HuH-7 (cell line): ENCODE data around the gene TMEM132A.

ENCODE experiments used
- DNase-seq: peaks from one replicate; pipeline ENCODE4 v3.0.0; 2011; ENCODE audit warnings: low spot score

TMEM132A gene

GRCh38 chr11:60937144-60937527, 12.9 kb downstream of the TMEM132A start:
- DNase-seq = no peak

GRCh38 chr11:60937811-60938210, 13.6 kb downstream of the TMEM132A start:
- DNase-seq = no peak

- no peak for DNase-seq
Observed at GRCh38 chr11:60938500-60938899, 14.2 kb downstream of the TMEM132A start.

- no peak for DNase-seq
Observed at GRCh38 chr11:60939301-60939700, 15.0 kb downstream of the TMEM132A start.

- no peak for DNase-seq
Observed at GRCh38 chr11:60939855-60940254, 15.6 kb downstream of the TMEM132A start.

GRCh38 chr11:60941371-60942119, 17.3 kb downstream of the TMEM132A start:
- no peak for DNase-seq

GRCh38 chr11:60942219-60942618, 18.0 kb downstream of the TMEM132A start:
- no peak for DNase-seq

- DNase-seq = no peak
Observed at GRCh38 chr11:60942970-60943565, 18.8 kb downstream of the TMEM132A start.

- no peak for DNase-seq
Observed at GRCh38 chr11:60944490-60945294, 20.4 kb downstream of the TMEM132A start.

GRCh38 chr11:60945295-60945667, 21.0 kb downstream of the TMEM132A start:
- no peak for DNase-seq

GRCh38 chr11:60946601-60947264, 22.5 kb downstream of the TMEM132A start:
- no peak for DNase-seq

- no peak for DNase-seq
Observed at GRCh38 chr11:60947700-60948099, 23.4 kb downstream of the TMEM132A start.

- DNase-seq = no peak
Observed at GRCh38 chr11:60948250-60948649, 24.0 kb downstream of the TMEM132A start.

GRCh38 chr11:60950024-60950423, 25.8 kb downstream of the TMEM132A start:
- no peak for DNase-seq

- DNase-seq = no peak
Observed at GRCh38 chr11:60950933-60951605, 26.8 kb downstream of the TMEM132A start.

- no peak for DNase-seq
Observed at GRCh38 chr11:60951606-60951903, 27.3 kb downstream of the TMEM132A start.

- no peak for DNase-seq
Observed at GRCh38 chr11:60951904-60952741, 27.9 kb downstream of the TMEM132A start, which contains the start of gene SLC15A3. Gene SLC15A3 (minus strand): TSS chr11:60952176. CDS start chr11:60951551, 625 bp downstream.

GRCh38 chr11:60952742-60953170, 28.5 kb downstream of the TMEM132A start:
- DNase-seq = no peak

GRCh38 chr11:60953781-60954180, 29.5 kb downstream of the TMEM132A start:
- no peak for DNase-seq

GRCh38 chr11:60954421-60954820, 30.2 kb downstream of the TMEM132A start:
- no peak for DNase-seq

- DNase-seq = no peak
Observed at GRCh38 chr11:60955571-60955970, 31.3 kb downstream of the TMEM132A start.
